ENCODE measurements around the gene NKG7. TPM values are rescaled to one million over a fixed set of nuclear protein-coding genes. Genes with fewer than 3 reads are reported as not detected.

Gene NKG7
- total and polyA plus RNA-seq, 2 of the 13 experiments (the other 11 are each of a cell fraction or from before 2014, with no cell fraction given) = 0.40 TPM; not detected in 1

DNA sequence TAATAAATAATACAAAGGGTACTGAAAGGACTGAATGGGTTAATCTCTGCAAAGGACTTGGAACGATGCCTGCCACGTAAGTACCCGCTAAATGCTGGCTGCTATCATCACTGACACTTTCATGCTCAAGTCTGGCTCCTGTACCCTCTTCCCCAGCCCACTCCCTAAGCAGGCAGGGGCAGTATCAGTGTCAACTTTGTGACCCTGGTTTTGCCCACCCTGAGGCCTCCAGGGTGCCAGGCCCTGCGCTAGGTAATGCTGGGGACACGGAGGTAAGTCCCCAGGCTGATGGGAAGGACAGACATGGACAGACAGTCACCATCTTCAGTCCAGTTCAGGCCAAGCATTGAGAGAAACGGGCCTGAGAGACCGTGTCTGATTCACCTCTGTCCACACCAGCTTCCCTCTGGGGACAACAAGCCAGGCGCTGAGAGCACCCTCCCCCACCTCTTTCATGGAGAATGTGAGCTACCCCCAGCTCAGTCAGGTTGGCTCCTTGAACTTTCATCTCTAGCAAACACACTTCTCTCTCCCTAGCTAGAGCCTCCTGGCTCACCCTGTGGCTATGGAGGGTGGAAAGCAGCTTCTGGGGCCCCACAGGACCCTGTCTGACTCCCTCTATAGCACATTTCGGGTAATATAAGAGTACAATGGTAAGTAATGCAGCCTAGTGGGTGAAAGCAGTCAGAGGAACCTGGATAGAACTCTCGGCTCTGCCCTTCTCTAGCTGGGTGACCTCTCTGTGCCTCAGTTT, 7.1 kb downstream of the NKG7 start (continued):
- TF ChIP-seq, protein P1, sequence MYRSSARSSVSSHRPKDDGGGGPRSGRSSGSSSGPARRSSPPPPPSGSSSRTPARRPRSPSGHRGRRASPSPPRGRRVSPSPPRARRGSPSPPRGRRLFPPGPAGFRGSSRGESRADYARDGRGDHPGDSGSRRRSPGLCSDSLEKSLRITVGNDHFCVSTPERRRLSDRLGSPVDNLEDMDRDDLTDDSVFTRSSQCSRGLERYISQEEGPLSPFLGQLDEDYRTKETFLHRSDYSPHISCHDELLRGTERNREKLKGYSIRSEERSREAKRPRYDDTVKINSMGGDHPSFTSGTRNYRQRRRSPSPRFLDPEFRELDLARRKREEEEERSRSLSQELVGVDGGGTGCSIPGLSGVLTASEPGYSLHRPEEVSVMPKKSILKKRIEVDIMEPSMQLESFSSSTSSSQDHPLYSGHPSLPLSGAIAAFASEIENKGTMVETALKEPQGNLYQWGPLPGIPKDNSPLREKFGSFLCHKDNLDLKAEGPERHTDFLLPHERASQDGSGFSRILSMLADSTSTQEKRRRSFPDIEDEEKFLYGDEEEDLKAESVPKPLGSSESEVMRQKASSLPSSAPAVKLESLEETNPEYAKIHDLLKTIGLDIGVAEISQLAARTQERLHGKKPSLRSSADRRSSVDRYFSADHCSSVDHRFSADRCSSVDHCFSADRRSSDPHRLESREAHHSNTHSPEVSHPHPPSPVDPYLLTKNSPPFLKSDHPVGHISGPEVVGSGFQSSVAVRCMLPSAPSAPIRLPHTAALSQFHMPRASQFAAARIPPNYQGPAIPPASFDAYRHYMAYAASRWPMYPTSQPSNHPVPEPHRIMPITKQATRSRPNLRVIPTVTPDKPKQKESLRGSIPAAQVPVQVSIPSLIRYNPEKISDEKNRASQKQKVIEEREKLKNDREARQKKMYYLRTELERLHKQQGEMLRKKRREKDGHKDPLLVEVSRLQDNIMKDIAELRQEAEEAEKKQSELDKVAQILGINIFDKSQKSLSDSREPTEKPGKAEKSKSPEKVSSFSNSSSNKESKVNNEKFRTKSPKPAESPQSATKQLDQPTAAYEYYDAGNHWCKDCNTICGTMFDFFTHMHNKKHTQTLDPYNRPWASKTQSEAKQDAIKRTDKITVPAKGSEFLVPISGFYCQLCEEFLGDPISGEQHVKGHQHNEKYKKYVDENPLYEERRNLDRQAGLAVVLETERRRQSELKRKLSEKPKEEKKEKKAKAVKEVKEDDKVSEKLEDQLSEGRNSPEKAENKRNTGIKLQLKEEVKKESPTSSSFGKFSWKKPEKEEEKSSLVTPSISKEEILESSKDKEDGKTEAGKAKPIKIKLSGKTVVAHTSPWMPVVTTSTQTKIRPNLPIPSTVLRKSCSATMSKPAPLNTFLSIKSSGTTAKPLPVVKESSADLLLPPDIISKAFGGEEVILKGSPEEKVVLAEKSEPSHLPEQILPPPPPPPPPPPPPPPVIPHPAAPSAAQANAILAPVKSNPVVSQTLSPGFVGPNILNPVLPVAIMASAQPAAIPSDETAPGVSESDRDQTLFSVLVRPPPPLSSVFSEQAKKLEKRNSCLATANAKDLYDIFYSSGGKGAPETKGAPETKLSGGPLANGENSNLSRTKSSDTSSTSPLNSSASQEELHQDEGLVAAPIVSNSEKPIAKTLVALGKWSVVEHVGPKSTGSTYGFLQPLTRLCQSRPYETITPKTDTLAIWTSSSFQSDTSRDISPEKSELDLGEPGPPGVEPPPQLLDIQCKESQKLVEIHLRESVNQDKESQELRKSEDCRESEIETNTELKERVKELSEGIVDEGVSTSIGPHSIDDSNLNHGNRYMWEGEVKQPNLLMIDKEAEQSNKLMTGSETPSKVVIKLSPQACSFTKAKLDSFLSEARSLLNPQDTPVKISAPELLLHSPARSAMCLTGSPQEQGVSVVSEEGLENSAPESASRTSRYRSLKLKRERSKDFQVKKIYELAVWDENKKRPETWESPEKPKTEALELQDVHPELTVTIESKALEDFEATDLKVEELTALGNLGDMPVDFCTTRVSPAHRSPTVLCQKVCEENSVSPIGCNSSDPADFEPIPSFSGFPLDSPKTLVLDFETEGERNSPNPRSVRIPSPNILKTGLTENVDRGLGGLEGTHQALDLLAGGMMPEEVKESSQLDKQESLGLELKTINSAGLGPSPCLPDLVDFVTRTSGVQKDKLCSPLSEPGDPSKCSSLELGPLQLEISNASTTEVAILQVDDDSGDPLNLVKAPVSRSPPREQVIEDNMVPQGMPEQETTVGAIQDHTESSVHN (CRISPR knock-in tag; IDR thresholded peaks at IDR 0.05) = 0 out of 2 replicates have a peak, but pooled peaks have one; percentile 78
- TF ChIP-seq ZNF12 (CRISPR knock-in tag; IDR thresholded peaks at IDR 0.05) (peak; percentile 7; the same call in 1 of the 2 replicates), CEBPB (IDR thresholded peaks at IDR 0.05; ENCODE audit: borderline replicate concordance, low read depth, low read length) (no peak), ZNF556 (CRISPR knock-in tag; IDR thresholded peaks at IDR 0.05; ENCODE audit: borderline replicate concordance) (peak; percentile 67; the same call in 1 of the 2 replicates), HNF4G (IDR thresholded peaks at IDR 0.05; ENCODE audit: borderline replicate concordance, low read depth, low read length) (peak; percentile 88), HNF4G (CRISPR knock-in tag; IDR thresholded peaks at IDR 0.05; ENCODE audit: borderline replicate concordance, low read depth) (peak; percentile 51; the same call in 1 of the 2 replicates), YY1 (IDR thresholded peaks at IDR 0.05; ENCODE audit: insufficient read depth, insufficient replicate concordance, low read depth, low read length) (peak; percentile 78), ZNF772 (CRISPR knock-in tag; IDR thresholded peaks at IDR 0.05) (peak; percentile 79; the same call in 1 of the 2 replicates), ZNF350 (CRISPR knock-in tag; IDR thresholded peaks at IDR 0.05; ENCODE audit: borderline replicate concordance, low read depth) (peak; percentile 44; the same call in 1 of the 2 replicates), ADNP (CRISPR knock-in tag; IDR thresholded peaks at IDR 0.05) (no peak), ZNF616 (CRISPR knock-in tag; IDR thresholded peaks at IDR 0.05; ENCODE audit: low read depth) (no peak), NFKBIZ (CRISPR knock-in tag; IDR thresholded peaks at IDR 0.05) (no peak; the same call in 1 of the 2 replicates), ZNF777 (CRISPR knock-in tag; IDR thresholded peaks at IDR 0.05) (no peak), THAP11 (CRISPR knock-in tag; IDR thresholded peaks at IDR 0.05) (peak; percentile 49; the same call in 1 of the 2 replicates), FOXJ3 (CRISPR knock-in tag; IDR thresholded peaks at IDR 0.05; ENCODE audit: borderline replicate concordance) (peak; percentile 76; the same call in 1 of the 2 replicates), ZEB1 (IDR thresholded peaks at IDR 0.05; ENCODE audit: insufficient replicate concordance, low read depth) (peak; percentile 50)
- TF ChIP-seq, protein P2, sequence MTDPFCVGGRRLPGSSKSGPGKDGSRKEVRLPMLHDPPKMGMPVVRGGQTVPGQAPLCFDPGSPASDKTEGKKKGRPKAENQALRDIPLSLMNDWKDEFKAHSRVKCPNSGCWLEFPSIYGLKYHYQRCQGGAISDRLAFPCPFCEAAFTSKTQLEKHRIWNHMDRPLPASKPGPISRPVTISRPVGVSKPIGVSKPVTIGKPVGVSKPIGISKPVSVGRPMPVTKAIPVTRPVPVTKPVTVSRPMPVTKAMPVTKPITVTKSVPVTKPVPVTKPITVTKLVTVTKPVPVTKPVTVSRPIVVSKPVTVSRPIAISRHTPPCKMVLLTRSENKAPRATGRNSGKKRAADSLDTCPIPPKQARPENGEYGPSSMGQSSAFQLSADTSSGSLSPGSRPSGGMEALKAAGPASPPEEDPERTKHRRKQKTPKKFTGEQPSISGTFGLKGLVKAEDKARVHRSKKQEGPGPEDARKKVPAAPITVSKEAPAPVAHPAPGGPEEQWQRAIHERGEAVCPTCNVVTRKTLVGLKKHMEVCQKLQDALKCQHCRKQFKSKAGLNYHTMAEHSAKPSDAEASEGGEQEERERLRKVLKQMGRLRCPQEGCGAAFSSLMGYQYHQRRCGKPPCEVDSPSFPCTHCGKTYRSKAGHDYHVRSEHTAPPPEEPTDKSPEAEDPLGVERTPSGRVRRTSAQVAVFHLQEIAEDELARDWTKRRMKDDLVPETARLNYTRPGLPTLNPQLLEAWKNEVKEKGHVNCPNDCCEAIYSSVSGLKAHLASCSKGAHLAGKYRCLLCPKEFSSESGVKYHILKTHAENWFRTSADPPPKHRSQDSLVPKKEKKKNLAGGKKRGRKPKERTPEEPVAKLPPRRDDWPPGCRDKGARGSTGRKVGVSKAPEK (CRISPR knock-in tag; IDR thresholded peaks at IDR 0.05; ENCODE audit: borderline replicate concordance) = no peak
- TF ChIP-seq, protein P3, sequence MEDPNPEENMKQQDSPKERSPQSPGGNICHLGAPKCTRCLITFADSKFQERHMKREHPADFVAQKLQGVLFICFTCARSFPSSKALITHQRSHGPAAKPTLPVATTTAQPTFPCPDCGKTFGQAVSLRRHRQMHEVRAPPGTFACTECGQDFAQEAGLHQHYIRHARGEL (CRISPR knock-in tag; IDR thresholded peaks at IDR 0.05) = no peak

All from HepG2 (cell line).